Neural progenitor cell (in vitro differentiated cells): Measurements from ENCODE around the gene SRRD.

Experiments used
- CTCF ChIP-seq: fragments of 200-600 bp; sonication (generic); IDR thresholded peaks from 2 replicates; pipeline ENCODE4 v1.5.1; 2017; ENCODE audit warnings: antibody characterized with exemption, mild to moderate bottlenecking
- EZH2 ChIP-seq: fragments of 200-600 bp; sonication (generic); IDR thresholded peaks from 2 replicates; pipeline ENCODE4 v1.6.1; 2017; ENCODE audit warnings: antibody characterized with exemption, mild to moderate bottlenecking, moderate library complexity
- EZH2phosphoT487 ChIP-seq: fragments of 200-600 bp; sonication (generic); IDR thresholded peaks from 2 replicates; pipeline ENCODE4 v1.6.1; 2017; ENCODE audit warnings: antibody characterized with exemption

GRCh38 chr22:26480611-26480932 lies 3.1 kb upstream of the SRRD start:
- TF ChIP-seq CTCF (no peak), EZH2 (no peak), EZH2phosphoT487 (no peak)
